Measurements from ENCODE around the gene C3. TPM values are rescaled to one million over a fixed set of nuclear protein-coding genes. Genes with fewer than 3 reads are reported as not detected.
"Not testable (repeated sequence)": the region's sequence is repeated elsewhere in the genome, so short reads cannot be mapped to it uniquely, and the experiment has no call there.

Gene C3
- polyA plus RNA-seq, 3 donors: 17.4 to 23.4 (median 20.1) TPM

- no peak for DNase-seq (ENCODE audit: low read depth in 3 of 3, low spot score in 2 of 3)
Measured at GRCh38 chr19:6713773-6714692, 6.4 kb downstream of the C3 start.

- DNase-seq (ENCODE audit: low read depth in 3 of 3, low spot score in 2 of 3): no peak
Measured at GRCh38 chr19:6712692-6713670, 7.5 kb downstream of the C3 start.

- no peak for DNase-seq (ENCODE audit: low read depth in 3 of 3, low spot score in 2 of 3)
Measured at GRCh38 chr19:6712231-6712630, 8.2 kb downstream of the C3 start.

DNA sequence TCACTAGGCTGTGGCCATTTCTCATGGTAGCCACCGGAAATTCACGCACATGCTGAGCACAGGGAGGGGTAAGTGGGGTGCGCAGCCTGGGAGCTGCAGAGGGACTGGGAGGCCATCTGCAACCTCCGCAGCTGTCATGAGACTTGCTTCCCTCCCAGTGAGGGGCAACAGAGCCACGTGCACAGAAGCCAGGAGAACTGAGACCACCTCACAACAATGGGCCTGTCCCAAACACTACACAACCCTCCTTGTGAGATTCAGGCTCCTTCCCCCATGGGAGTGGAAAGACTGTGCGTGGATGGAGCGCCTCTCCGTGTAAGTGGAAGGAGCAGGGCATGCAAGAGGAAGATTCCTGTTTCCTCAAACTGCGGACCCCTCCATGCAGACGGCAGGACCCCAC, 8.8 kb downstream of the C3 start:
- no peak for DNase-seq (ENCODE audit: low read depth in 3 of 3, low spot score in 2 of 3)

DNA sequence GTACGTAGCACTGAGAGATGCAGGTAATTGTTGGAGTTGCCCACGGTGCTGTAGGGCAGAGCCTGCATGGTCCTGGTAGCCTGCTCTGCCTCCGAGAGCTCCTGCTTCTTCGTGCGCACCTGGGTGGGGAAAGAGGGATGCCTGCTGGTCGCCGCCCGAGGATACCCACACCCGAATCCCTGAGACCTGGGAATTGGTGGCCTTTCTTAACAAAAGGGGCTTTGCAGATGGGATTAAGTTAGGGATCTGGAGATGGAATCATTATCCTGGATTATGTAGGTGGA, 9.4 kb downstream of the C3 start:
- DNase-seq (ENCODE audit: low read depth in 3 of 3, low spot score in 2 of 3): no peak

GRCh38 chr19:6710273-6711077, 10.0 kb downstream of the C3 start:
- no peak for DNase-seq (ENCODE audit: low read depth in 3 of 3, low spot score in 2 of 3)

- DNase-seq (ENCODE audit: low read depth in 3 of 3, low spot score in 2 of 3): no peak
Measured at GRCh38 chr19:6709549-6709948, 10.9 kb downstream of the C3 start.

DNA sequence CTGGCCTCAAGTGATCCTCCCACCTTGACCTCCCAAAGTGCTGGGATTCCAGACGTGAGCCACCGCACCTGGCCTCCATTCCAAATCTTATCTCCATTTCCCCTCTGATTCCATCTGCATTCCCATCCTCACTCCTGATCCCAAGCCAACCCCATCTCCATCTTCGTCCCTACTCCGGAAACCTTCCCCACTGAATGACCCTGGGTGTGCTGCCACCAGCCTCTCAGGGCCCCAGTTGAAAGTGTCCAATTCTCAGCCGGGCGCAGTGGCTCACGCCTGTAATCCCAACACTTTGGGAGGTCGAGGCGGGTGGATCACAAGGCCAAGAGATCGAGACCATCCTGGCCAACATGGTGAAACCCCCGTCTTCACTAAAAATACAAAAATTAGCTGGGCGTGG, 11.5 kb downstream of the C3 start:
- DNase-seq (ENCODE audit: low read depth in 3 of 3, low spot score in 2 of 3): not testable (repeated sequence)

DNA sequence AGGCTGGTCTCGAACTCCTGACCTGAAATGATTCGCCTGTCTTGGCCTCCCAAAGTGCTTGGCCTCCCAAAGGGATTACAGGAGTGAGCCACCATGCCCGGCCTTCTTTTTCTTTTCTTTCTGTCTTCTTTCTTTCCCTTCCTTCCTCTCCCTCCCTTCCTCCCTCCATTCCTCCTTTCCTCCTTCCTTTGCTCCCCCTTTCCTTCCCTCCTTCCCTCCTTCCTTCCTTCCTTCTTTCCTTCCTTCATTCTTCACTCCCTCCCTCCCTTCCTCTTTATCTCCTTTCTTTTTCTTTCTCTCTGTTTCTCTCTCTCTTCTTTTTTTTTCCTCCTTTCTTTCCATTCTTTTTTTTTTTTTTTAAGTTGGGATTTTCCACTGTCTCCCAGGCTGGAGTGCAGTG, 12.1 kb downstream of the C3 start:
- no peak for DNase-seq (ENCODE audit: low read depth in 3 of 3, low spot score in 2 of 3)

DNA sequence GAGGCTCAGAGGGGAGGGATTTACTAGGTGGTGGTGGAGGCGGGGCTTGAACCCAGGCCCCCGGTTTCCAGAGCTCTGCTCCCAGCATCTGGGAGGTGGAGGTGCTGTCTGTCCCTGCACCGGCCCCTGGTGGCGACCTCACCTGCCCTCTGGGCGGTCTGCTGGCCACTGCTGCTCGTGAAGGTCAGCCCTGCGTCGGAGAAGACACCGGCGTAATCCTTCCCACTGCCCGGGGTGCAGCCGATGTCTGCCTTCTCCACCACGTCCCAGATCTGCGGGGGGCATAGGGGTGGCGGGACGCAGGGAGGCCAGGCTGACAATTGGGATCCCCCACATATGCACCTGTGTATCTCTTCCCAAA, 12.8 kb downstream of the C3 start:
- DNase-seq (ENCODE audit: low read depth in 3 of 3, low spot score in 2 of 3): no peak

GRCh38 chr19:6707011-6707657, 13.3 kb downstream of the C3 start:
- DNase-seq (ENCODE audit: low read depth in 3 of 3, low spot score in 2 of 3): no peak

DNA sequence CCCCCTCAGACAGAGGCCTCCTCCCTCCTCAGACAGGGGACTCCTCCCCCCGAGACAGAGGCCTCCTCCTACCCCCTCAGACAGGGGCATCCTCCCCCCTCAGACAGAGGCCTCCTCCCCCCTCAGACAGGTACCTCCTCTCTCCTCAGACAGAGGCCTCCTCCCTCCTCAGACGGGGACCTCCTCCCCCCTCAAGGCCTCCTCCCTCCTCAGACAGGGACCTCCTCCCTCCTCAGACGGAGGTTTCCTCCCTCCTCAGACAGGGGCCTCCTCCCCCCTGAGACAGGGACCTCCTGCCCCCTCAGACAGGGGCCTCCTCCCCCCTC, 13.9 kb downstream of the C3 start:
- no peak for DNase-seq (ENCODE audit: low read depth in 3 of 3, low spot score in 2 of 3)

DNA sequence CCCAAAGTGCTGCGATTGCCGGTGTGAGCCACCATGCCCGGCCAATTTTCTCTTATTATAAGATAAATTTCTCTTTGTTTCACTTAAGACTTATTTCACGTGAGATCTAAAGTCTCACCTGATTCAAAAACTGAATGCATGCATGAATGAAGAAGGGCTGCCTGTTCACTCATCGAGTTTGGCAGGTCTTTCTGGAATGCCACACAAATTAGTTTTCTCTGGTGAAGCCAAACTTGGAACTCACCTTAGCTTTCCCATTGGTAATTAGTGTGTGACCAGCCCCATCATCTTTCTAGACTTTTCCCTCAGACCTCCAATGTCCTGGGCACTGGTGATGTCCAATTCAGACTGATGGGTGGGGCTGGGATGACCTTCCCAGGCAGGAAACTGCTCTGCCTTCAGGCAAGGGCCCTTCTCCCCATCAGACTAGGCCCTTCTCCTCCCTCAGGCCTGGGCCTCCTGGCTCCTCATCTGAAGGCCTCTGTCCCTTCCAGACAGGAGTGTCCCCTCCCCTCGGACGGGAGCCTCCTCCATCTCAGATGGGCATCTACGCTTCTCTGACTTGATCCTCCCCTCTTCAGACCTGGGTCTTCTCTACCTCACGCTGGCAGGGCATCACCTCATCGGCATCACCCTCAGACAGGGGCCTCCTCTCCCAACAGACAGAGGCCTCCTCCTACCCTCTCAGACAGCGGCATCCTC, 14.4 kb downstream of the C3 start:
- no peak for DNase-seq (ENCODE audit: low read depth in 3 of 3, low spot score in 2 of 3)

GRCh38 chr19:6700586-6701316, 19.7 kb downstream of the C3 start:
- no peak for DNase-seq (ENCODE audit: low read depth in 3 of 3, low spot score in 2 of 3)

- DNase-seq (ENCODE audit: low read depth in 3 of 3, low spot score in 2 of 3): no peak
Measured at GRCh38 chr19:6699935-6700334, 20.5 kb downstream of the C3 start.

DNA sequence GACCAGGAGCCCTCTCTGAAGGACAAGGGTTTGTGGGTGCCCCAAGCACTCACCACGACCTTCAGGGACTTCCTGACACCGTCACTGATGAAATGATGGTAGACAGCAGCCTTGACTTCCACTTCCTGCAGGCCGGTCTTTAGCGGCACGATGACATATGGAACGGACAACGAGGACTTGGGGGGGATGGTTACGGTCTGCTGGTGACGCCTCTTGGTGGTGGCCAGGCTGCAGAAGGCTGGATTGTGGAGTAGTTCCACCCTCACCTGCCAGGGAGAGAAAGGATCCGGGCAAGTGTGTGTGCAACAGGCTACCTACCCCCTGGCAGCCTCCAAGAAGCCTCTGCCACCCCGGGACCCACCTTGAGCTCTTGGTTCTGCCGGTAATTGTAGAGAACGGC, 23.2 kb downstream of the C3 start:
- DNase-seq (ENCODE audit: low read depth in 3 of 3, low spot score in 2 of 3): no peak

GRCh38 chr19:6696239-6696820, 24.1 kb downstream of the C3 start:
- no peak for DNase-seq (ENCODE audit: low read depth in 3 of 3, low spot score in 2 of 3)

DNA sequence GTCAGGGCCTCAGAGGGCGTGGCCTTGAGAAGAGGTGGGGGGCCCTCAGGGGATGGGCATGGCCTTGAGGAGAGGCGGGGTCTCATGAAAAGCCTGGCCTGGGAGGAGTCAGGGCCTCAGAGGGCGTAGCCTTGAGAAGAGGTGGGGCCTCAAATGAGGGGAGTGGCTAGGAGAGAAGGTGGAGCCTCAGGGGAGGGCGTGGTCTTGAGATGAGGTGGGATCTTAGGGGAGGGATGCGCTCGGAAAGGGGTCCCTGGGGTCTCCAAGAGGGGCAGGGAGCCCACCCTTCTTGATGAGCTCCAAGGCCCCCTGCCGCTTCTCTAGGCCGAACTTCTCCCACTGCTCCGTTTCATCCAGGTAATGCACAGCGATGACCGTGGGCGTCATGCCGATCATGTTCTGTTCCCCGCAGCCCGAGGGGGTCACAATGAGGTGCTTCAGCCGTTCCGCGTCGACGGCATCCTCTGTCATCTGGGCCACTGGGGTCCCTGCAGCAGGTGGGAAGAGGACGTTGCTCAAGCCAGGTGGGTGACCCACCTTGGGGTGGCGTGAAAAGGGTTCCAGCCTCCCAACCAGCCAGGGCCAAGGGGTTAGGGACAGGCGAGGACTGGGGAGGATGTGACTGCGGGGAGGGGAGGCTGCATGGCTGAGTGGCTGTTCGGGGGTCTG, 26.2 kb downstream of the C3 start:
- no peak for DNase-seq (ENCODE audit: low read depth in 3 of 3, low spot score in 2 of 3)
